ENCODE results near the gene ZNF81.
A peak's percentile ranks its signal among the peaks of the same experiment; 100 is the strongest.
"Not testable (repeated sequence)": the region's sequence is repeated elsewhere in the genome, so short reads cannot be mapped to it uniquely, and the experiment has no call there.

Gene ZNF81

DNA sequence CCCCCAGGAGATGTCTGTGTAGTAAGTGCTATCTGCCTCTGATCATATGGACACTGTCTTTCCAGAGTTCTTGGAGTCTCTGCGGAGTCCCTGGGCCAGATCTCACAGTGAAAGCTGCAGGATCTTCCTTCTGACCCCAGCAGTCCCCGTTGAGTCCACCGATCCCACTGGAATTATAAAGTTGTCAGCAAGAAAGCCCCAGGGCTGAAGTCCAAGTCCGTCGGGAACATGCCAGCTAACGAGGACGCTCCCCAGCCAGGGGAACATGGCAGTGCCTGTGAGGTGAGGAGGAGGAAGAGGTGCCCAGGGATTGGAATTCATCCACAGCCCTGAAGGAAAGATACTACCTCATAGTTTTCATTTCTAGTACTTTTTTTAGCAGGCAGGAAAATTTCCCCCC lies 9.3 kb downstream of the ZNF81 start:
- no peak for DNase-seq

DNA sequence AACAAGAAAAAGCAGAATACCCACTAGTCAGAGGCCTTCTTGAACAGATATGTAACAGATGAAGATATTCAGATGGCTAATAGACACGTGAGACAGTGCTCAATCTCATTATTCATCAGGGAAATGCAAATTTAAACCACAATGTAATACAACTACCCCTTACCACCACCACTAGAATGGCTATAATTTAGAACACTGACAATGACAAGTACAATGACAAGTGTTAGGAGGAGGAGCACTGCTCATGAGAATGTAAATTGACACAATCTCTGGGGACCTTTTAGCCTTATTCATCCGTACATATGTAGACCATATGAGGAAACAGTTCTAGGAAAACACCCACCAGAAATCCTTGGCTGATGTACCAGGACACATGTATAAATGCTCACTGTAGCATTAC lies 13.1 kb downstream of the ZNF81 start:
- DNase-seq: no peak

DNA sequence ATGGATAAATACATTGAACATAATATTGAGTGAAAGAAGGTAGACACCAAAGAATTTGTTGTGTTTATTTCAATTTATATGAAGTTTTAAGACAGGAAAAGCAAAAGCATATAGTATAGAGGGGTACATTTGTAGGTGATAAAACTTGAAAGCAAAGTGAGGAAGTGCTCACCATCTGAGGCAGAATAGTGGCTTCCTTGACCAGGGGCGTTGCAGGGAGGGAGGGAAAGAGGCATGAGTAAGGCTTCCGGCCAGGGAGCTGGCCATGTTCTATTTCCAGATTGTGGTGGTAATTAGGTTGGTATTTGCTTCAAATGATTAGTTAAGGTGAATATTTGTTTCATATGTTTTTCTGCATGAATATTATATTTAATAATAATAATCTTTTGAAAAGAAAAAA lies 13.7 kb downstream of the ZNF81 start:
- DNase-seq: not testable (repeated sequence)

DNA sequence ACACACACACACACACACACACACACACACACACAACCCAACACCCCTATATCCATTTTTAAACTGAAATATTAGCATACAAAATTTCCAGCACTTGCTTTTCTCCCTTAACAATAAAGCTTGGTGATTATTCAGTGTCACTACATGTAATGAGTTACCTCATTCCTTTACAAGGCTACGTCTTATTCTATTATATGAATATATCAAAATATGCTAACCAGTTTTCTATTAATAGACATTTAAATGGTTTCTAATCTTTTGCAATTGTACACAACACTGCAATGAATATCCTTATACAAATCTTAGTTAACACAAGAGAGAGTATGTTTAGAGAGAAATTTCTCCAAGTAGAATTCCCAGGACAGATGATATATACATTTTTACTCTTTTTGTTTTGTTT lies 14.2 kb downstream of the ZNF81 start:
- DNase-seq: no peak

- DNase-seq: peak; percentile 22
Measured at GRCh38 chrX:47854474-47854873, 17.8 kb downstream of the ZNF81 start.

DNA sequence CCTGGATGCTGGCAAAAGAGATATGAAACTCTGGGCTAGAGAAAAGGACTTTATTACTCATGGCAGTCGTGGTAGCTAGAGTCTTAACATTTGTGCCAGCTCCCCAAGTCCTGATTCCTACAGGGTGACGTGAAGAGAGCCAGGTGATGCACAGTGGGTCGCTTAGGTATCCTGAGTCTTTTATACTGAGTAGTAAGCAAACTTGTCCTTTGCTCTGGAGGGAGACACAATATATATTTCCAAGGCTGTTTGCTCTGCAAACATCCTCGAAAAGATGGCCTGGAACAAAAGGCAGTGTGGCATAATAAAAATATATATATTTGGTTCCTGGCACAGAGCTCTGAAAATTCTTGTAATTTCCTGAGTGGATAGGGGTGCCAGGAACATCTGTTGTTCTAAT lies 23.0 kb downstream of the ZNF81 start:
- DNase-seq: no peak

DNA sequence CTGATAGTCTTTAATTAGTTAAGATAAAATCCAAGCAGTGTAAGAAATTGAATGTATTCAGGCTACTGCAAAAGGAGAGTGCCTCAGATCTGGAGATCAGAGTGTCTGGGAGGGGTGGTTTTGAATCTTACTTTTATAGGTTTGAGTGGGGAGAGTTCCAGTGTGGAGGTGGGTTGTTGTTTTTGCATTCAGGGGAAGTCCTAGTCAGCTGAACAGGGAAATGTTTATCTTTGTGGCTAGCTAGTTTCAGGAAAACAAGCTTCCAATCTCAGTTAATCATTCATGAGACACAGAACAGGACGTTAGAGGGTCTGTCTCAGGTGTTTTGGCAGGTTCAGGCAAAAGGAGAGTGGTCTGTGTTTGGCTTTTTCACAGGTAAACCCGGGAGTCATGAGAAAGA lies 26.0 kb downstream of the ZNF81 start:
- no peak for DNase-seq

- no peak for DNase-seq
Measured at GRCh38 chrX:47863187-47863586, 26.5 kb downstream of the ZNF81 start.

DNA sequence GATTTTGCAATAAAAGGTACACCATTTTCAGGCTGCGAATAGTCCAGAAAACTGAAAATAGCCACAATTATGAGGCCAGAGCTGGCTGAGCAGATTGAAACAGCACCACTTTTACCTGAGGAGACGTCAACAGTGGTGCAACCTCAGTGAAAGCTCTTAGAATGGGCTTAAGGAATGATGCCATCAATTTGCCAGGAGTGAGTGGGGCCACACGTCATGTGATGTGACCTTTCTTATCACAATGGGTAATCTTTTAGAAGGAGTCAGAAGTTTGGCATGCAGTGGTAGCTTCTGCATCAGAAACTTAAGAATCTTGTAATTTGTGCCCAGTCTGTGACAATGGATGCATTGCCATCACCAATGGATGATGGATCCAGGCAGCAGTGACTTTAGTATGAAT lies 27.6 kb downstream of the ZNF81 start:
- DNase-seq: no peak

DNA sequence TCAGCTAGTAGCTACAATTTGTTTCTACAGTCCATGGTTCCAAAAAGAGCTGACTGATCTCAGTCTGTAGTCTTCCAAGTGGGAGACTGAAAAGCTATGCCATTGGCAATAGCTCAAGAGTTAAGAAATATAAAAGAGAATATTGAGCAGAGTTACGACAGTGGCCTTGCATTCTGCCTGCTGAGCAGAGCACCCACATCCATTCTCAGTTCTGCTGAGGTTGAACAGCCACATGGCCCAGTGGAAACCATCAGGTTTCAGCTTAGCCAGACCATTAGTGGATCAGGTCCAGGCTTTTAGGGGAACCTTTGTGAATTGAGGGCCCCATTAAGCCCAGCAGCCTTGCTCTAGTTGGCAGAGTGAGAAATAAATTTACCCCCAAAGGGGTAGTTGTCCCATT lies 28.1 kb downstream of the ZNF81 start:
- DNase-seq: no peak

DNA sequence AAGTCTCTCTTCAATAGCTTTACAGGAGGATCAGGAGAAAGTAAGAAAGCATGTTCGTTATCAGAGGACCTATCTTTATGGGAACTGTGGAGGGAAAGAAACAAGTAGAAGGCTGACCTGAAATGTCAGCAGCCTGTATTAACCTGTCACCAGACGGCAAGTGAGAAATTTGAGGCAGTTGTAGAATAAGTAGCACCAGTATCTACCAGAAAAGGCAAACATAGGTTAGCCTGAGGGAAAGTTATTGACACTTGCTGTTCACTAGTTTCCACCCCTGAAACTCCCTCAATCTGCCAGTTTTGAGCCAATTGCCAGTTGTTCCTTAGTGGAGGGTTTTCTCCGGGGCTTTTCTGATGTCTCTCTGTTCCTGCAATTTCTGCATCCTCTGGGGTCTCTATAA lies 36.4 kb downstream of the ZNF81 start:
- DNase-seq: no peak

GRCh38 chrX:47877327-47877726 lies 40.6 kb downstream of the ZNF81 start:
- no peak for DNase-seq

DNA sequence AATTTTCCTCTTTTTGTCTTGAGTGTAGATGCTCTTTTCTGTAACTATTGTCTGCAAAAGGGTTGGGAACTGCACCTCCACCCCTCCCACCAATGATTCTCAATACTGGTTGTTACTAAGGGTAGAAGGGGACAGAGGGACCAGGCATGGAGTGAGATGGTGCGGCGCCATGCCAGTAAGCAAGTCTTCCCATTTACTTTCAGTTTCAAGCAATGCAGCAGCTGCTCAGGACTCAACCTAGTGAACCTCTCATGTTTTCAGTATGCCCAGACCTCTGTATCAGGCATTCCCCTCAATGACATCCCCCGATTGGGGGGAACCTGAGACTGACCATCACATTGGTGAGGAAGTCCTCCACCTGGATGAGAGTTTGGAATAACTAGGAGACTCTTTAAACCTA lies 41.5 kb downstream of the ZNF81 start:
- no peak for DNase-seq

GRCh38 chrX:47879463-47879862 lies 42.8 kb downstream of the ZNF81 start:
- no peak for DNase-seq

DNA sequence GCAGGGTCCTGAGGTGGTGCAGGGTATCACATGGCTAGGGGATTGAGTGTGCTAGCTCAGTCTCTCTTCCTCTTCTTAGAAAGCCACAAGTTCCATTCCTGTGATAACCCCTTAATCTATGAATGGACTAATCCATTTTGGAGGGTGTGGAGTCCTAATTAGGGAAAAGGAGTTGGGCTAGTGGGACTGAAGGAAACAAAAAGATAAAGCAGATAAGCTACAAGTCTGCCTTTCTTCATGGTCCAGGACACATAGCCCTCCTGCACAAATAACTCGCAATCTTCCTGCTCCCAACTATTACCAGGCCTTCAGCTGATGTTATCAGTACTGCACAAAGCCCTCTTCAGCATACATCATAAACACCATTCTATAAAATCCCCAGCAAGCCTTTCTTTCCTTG lies 44.2 kb downstream of the ZNF81 start:
- no peak for DNase-seq

DNA sequence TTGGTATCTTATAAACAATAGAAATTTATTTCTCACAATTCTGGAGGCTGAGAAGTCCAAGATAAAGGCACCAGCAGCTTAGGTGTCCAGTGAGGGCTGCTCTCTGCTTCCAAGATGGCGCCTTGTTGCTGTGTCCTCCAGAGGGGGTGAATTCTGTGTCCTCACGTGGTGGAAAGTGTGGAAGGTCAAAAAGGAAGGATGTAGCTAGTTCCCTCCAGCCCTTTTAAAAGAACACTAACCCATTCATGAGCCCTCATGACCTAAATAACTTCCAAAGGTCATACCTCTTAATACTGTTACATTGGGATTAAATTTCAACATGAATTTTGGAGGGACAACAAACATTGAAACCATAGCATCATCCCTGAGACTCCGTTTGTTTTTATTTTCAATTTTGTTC lies 48.8 kb downstream of the ZNF81 start:
- no peak for DNase-seq

DNA sequence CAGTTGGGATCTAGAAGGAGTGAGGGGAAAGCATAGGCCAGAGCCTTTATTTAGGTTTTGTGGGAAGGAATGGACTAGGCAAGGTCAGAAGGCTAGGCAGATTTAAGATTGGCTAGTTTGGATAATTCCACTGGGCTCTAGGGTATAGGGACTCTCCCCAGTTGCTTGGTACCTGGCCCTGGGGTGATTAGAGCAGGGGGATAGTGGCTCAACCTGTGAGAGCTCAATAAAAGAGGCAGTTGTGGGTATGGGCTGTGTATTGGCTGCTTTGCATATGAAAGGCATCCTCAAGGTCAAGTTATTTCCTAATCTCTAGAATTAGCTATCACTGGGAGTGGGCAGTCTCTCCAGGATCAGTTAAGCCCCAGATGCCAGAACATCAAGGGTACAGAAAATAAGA lies 61.3 kb downstream of the ZNF81 start:
- no peak for DNase-seq

GRCh38 chrX:47900833-47901232 lies 64.1 kb downstream of the ZNF81 start:
- DNase-seq: no peak

- DNase-seq: no peak
Measured at GRCh38 chrX:47902161-47902560, 65.5 kb downstream of the ZNF81 start.

- DNase-seq: no peak
Measured at GRCh38 chrX:47915886-47916493, 79.3 kb downstream of the ZNF81 start.

GRCh38 chrX:47918274-47918673 lies 81.6 kb downstream of the ZNF81 start:
- DNase-seq: no peak

DNA sequence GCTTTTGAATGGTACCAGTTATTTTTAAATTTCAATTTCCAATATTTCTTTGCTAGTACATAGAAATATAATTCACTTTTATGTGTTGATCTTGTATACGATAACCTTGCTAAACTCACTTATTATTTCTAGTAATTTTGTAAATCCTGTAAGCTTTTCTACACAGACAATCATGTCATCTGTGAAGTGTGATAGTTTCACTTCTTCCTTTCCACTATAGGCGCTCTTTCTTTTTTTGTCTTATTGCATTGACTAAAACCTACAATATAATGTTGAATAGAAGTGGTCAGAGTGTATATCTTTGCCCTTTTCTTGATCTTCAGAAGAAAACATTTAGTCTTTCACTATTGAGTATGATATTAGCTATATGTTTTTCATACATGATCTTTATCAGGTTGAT lies 90.5 kb downstream of the ZNF81 start:
- DNase-seq: no peak

GRCh38 chrX:47931970-47932369 lies 95.3 kb downstream of the ZNF81 start:
- not testable (repeated sequence) for DNase-seq

GRCh38 chrX:47933946-47934345 lies 97.2 kb downstream of the ZNF81 start:
- no peak for DNase-seq

DNA sequence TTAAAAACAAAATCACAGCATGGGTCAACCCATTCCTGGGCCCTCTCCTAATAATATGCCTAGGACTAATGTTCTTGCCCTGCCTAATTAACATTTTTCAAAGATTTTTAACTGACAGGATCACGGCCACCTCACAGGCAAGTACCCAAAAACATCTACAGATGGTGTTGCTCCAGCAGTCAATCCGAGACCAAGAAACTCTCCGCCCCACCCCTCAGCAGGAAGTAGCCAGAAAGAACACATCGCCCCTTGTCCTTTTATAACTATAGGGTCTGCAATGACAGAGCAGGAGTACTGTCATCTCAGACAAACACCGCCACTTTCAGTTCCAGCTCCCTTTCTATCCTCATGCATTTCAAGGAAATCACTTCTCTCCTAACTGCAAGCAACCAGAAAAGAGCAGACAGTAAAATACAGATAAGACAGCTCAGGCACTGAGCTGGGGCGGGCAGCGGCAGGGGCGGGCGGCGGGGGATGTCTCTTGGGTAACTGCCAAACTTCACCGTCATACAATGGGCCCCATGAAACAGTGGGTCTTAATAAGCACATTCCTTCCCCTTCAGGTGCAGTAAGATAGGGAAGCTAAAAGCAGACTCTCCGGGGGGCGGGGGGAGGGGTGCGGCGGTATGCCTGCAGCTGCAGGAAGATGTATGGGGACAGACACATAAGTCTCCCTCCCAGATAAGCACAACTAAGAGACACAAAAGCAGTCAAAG lies 99.7 kb downstream of the ZNF81 start:
- no peak for DNase-seq
